Measurements from ENCODE around the gene HEG1. TPM values are rescaled to one million over a fixed set of nuclear protein-coding genes. Genes with fewer than 3 reads are reported as not detected.

HEG1 gene
- total RNA-seq, 1 donor, result 199 TPM

GRCh38 chr3:125023833-125024555, 31.8 kb downstream of the HEG1 start:
- TF ChIP-seq CTCF (IDR thresholded peaks at IDR 0.05; ENCODE audit: insufficient read depth, low read depth, low read length), result no peak
- H3K4me3 ChIP-seq (ENCODE audit: low read depth, low read length), result no peak overlapping the region
- no peak for DNase-seq (ENCODE audit: low read depth)

DNA sequence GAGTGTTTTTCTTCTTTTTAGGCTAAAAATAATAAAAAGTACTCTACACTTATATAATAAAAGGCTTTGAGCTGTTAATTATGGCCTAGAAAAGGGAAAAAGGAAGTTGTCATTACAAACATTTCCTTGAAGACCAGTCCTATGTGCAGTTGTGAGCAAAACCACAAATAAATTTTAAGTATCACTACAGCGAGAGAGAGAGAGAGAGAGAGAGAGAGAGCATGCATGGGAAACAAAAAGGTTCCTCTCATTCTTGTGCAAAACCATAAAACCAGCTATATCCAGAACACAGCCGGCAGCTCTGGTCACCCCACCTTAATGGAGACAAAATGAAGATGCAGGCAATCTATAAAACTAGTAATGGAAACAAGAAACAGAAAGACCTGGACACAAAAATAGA, 33.6 kb downstream of the HEG1 start:
- no peak for TF ChIP-seq CTCF (IDR thresholded peaks at IDR 0.05; ENCODE audit: insufficient read depth, low read depth, low read length)
- DNase-seq (ENCODE audit: low read depth), result no peak
- no peak overlapping the region for H3K4me3 ChIP-seq (ENCODE audit: low read depth, low read length)

GRCh38 chr3:125019271-125019670, 36.5 kb downstream of the HEG1 start:
- no peak overlapping the region for H3K4me3 ChIP-seq (ENCODE audit: low read depth, low read length)
- no peak for DNase-seq (ENCODE audit: low read depth)
- no peak for TF ChIP-seq CTCF (IDR thresholded peaks at IDR 0.05; ENCODE audit: insufficient read depth, low read depth, low read length)

DNA sequence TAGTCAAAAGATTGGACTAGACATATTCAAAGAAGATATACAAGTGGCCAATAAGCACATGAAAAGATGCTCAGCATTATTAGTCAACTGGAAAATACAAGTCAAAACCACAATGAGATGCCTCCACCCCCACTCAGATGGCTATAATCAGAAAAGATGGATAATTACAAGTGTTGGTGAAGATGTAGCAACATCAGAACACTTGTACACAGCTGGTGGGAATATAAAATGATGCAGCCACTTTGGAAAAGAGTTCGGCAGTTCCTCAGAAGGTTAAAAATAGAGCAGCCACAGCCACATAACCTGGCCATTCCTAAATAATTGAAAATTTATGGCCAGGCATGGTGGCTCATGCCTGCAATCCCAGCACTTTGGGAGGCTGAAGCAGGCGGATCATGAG, 38.4 kb downstream of the HEG1 start:
- TF ChIP-seq CTCF (IDR thresholded peaks at IDR 0.05; ENCODE audit: insufficient read depth, low read depth, low read length), result no peak
- no peak overlapping the region for H3K4me3 ChIP-seq (ENCODE audit: low read depth, low read length)
- DNase-seq (ENCODE audit: low read depth), result no peak

DNA sequence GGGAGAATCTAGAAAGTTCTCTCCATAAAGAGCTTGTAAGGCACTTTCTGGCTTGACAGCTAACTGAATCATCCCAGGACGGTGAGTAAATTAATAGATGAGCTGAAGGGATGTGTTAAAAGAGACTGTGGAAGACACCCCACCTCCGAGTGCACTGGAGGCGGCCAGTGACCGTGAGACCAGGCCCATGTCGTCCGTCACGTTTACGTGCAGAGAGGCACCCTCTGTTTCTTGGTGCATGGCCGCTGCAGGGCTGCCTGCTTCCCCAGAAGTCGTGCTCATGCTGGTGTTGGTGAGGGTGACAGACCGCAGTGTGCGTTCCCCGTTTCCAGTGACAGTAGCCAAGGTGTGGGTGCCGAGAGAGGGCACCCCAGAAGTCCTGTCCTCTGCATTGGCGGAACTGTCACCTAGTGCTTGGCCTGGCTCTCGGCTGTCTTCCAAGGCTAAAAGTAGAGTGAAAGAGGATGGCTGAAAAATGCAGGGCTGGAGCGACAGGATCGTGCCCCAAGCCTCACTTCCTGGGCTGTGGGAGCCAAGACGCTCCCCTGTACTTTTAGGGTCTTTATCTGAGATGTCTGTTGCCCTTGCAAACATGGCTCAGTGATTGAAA, 41.1 kb downstream of the HEG1 start:
- DNase-seq (ENCODE audit: low read depth), result no peak
- no peak overlapping the region for H3K4me3 ChIP-seq (ENCODE audit: low read depth, low read length)
- TF ChIP-seq CTCF (IDR thresholded peaks at IDR 0.05; ENCODE audit: insufficient read depth, low read depth, low read length), result no peak

GRCh38 chr3:125013095-125013494, 42.7 kb downstream of the HEG1 start:
- H3K4me3 ChIP-seq (ENCODE audit: low read depth, low read length), result no peak overlapping the region
- no peak for DNase-seq (ENCODE audit: low read depth)
- TF ChIP-seq CTCF (IDR thresholded peaks at IDR 0.05; ENCODE audit: insufficient read depth, low read depth, low read length), result no peak
